Activated effector memory CD4-positive, alpha-beta T cell treated with Interleukin-2 at 50 U/mL for 16 hours (primary cell): ENCODE results near the gene ZBTB7B.

ENCODE experiments used
- DNase-seq: peaks from one replicate; pipeline ENCODE4 v3.0.0-alpha.2; 2020

Gene ZBTB7B

GRCh38 chr1:155040358-155041093 is 37.9 kb downstream of the ZBTB7B start:
- no peak for DNase-seq

- no peak for DNase-seq
These were observed 40.2 kb downstream of the ZBTB7B start for GRCh38 chr1:155042789-155043188.

DNA sequence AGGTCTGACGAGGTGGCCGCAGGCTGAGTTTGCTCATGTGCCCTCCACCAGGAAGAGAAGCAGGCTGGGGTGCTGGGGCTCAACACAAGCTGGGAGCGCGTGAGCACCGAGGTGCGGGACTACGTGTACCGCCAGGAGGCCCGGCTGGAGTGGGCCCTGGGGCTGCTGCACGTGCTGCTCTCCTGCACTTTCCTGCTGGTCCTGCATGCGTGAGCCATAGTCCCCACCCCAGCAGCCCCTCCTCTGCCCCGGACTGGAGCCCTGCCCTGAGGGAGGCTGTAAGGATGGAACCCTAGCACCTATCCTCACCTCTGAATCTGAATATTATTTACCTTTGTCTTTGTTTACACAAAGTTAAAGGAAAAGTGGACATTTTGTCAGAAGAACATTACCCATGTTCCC is 40.7 kb downstream of the ZBTB7B start:
- no peak for DNase-seq

DNA sequence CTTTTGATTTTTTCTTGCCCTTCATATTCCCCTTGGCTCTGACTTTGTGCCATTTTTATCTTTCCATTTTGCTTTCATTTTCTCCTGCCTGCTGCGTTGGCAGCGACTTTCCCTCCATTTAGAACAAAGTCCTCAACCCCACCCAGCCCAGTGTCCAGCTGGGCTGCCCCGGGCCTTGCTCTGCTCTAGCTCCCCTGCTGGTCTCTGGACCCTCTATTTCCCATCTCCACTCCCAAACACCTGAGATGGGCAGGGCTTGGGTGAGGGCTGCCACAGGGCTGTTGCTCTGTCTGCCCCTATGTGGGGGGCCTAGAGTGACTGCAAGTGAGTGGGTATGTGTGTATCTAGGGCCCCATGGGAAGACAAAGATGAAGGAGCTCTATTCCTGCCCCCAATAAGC is 41.2 kb downstream of the ZBTB7B start:
- no peak for DNase-seq

- DNase-seq: no peak
These were observed 41.8 kb downstream of the ZBTB7B start for GRCh38 chr1:155044365-155044764.

DNA sequence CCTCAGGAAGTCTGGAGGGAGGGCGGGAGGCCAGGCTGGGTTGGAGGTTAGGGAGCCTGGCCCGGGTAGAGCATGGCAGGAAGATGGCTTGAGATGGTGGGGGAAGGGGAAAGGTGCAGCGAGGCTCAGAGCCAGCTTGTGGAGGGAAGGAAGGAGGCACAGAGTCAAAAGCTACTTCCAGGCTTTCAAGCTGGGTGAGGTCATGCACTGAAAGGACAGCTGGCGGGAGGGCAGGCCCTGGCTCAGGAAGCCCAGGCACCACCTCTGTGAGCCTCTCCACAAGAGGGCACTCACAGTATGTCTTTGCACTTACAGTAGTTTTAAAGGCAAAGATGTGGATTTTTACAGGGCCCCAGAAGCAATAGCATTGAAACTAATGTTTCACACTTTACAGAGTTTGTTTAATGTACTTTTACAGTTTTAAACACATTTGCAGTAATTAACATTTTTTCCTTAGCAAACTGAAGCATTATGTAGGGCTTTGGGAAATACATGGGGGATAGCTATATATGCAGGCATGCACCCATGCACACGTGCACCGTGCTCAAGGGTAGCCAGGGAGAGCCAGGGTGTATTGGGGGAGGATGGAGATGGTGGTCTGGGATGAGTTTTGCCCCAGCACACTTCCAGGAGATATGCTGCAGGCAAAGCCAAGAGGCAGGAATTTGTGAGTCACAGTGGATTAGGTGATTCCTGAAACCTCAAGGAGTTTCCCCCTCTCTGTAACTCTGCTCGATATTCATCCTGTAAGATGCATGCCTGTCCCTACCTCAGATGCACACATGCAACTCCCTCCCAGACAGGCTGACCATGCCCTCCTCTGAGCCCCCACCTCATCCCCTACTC is 42.4 kb downstream of the ZBTB7B start:
- peak; percentile 47 for DNase-seq

GRCh38 chr1:155048449-155049334 is 46.1 kb downstream of the ZBTB7B start:
- DNase-seq: no peak

GRCh38 chr1:155049651-155050559 is 47.3 kb downstream of the ZBTB7B start:
- no peak for DNase-seq

DNA sequence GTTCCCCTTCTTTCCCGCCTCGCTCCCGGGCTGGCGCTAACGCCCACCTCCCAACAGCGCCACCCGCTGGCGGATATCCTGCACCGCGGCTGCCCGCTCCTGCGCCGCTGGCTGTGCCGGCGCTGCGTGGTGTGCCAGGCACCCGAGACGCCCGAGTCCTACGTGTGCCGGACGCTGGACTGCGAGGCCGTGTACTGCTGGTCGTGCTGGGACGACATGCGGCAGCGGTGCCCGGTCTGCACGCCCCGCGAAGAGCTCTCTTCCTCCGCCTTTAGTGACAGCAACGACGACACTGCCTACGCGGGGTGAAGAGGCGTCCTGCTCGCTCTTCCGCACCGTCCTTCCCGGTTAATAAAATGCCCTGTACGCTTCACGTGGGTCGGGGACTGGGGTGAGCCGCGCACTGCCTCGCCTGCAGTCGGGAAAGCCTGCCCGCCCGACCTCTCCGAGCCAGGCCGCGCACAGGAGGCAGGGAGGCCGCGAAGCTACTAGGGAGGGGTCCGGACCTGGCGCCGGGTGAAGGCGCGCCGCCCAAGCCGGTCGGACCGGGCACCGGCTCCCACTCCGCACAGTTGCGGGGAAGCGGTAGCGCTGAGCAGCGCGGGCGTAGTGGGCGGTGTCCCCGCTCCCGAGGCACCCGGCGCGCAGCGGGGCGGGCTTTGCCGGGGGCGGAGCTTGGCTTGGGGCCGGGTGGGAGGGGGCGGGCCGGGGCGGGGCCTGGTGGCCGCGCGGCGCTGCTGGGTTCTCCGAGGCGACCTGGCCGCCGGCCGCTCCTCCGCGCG is 48.1 kb downstream of the ZBTB7B start, which contains the start of gene ADAM15:
TSS of gene ADAM15 (plus strand) at position 757 of the 782 bp plus-strand sequence. CDS start 71 bp downstream, outside the sequence.
- DNase-seq: peak; percentile 78

DNA sequence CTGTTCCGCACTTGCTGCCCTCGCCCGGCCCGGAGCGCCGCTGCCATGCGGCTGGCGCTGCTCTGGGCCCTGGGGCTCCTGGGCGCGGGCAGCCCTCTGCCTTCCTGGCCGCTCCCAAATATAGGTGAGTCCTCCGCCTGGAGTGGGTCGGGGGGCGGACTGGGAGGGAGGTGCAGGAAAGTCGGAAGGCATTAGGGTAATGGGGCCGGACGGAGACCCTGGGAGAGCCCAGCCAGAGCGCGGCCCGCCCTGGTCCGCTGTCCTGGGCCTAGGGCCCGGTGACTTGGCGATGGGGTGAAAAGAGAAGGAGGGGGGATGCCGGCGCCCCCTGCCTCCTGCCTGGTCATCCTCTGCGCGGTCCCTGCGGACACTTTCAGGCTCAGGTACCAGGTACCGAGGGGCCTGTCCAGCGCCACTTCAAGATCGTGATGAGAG is 48.8 kb downstream of the ZBTB7B start:
- no peak for DNase-seq

GRCh38 chr1:155051777-155052398 is 49.3 kb downstream of the ZBTB7B start:
- DNase-seq: peak; percentile 27

DNA sequence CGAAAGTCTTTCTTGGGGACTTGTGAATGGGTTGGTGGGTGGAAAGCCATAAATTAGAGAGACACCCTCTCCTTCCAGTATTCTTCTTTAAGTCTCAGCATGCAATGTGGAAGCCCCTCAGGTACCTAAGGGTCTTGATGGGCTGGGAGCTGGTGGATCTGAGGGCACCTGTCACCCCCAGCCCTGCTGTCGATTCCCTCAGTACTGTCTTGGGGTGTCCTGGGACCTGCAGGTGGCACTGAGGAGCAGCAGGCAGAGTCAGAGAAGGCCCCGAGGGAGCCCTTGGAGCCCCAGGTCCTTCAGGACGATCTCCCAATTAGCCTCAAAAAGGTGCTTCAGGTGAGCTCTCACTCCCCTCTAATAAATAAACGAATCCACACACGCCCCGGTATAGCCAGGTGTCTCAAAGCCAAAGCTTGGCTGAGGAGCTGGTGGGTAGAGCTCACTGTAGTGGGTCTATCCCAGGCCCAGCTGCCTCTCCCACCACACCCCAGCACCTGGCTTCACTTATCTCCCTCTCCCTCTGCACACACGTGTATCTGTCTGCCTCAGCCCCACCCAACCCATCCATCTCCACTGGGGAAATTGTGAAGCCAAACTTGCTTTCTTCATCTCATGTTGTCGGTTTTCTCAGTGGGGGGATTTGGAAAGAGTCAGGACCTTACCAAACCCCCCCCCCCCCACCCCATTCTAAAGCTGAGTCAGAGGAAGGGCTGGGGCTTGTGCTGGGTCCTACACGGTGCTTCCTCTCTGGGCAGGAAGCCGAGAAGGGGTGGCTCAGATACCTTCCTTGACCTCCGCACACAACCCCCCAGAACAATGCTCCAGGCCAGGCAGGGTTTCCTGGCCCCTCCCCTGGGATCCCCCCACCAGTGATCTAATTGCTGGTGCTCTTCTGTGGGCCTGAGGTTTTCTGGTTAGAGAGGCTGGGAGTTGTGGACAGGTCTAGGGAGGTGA is 50.1 kb downstream of the ZBTB7B start:
- DNase-seq: no peak

DNA sequence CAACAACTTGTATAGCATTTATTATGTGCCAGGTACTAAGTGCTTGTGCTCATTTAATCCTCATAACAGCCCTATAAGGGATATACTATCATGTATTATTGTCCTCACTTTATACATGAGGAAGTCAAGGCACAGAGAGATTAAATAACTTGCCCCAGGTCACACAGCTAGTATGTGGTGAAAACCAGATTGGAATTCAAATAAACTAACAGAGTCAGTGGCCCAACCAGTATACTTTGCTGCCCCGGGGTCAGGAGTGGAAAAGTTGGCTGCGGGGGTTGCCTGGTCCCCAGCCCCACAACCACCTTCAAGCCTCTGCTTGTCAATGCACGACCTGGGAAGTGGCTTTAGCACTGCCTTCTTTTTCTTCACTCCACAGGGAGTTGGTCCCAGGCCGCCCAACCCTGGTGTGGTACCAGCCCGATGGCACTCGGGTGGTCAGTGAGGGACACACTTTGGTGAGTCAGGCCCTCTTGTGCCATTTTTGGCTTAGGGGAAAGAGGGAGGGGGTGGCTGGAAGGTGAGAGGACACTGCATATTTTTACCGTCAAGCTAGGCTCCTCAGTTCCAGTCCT is 51.0 kb downstream of the ZBTB7B start:
- no peak for DNase-seq

DNA sequence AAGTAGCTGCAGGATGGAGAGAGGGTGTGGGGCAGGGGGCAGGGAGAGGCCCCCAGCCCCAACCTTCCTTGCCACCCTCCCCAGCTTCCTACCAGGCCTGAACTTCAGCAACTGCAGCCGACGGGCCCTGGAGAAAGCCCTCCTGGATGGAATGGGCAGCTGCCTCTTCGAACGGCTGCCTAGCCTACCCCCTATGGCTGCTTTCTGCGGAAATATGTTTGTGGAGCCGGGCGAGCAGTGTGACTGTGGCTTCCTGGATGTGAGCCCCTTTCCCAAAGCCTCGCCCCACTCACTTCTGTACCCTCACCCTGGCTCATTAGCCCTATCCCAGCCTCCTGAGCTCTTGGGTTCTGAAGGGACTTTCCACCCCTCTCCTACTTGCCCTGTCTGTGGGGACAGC is 54.5 kb downstream of the ZBTB7B start:
- no peak for DNase-seq

GRCh38 chr1:155057788-155058211 is 55.2 kb downstream of the ZBTB7B start:
- no peak for DNase-seq

GRCh38 chr1:155060736-155061135 is 58.1 kb downstream of the ZBTB7B start:
- DNase-seq: no peak

GRCh38 chr1:155061381-155062150 is 59.0 kb downstream of the ZBTB7B start:
- peak; percentile 89 for DNase-seq

DNA sequence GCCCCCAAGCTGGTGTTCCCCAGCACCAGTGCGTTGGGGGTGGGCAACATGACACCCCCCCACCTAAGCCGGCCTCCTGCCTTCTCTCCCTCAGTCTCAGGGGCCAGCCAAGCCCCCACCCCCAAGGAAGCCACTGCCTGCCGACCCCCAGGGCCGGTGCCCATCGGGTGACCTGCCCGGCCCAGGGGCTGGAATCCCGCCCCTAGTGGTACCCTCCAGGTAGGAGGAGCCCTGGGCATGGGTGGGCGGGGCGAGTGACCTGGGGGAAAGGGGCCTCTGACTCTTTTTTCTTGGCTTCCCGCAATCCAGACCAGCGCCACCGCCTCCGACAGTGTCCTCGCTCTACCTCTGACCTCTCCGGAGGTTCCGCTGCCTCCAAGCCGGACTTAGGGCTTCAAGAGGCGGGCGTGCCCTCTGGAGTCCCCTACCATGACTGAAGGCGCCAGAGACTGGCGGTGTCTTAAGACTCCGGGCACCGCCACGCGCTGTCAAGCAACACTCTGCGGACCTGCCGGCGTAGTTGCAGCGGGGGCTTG is 59.6 kb downstream of the ZBTB7B start:
- DNase-seq: no peak
